SJCRH30 (cell line): ENCODE measurements around the gene NUDT4. TPM values are rescaled to one million over a fixed set of nuclear protein-coding genes. Genes with fewer than 3 reads are reported as not detected.
A peak's percentile ranks its signal among the peaks of the same experiment; 100 is the strongest.
"Not testable (repeated sequence)": the region's sequence is repeated elsewhere in the genome, so short reads cannot be mapped to it uniquely, and the experiment has no call there.

Experiments
- DNase-seq, 2 experiments: peaks; one replicate each; pipeline ENCODE4 v3.0.0-alpha.2; 2015 to 2020
- H3K27ac ChIP-seq: fragments of 250-450 bp; sonication (Bioruptor Pico); 2 replicates; pipeline ENCODE4 v1.5.1; 2020; ENCODE audit warnings: mild to moderate bottlenecking, moderate library complexity
- H3K27me3 ChIP-seq: fragments of 250-450 bp; sonication (Bioruptor Pico); 2 replicates; pipeline ENCODE4 v1.5.1; 2020; ENCODE audit warnings: mild to moderate bottlenecking, moderate library complexity
- H3K36me3 ChIP-seq: fragments of 250-450 bp; sonication (Bioruptor Pico); 2 replicates; pipeline ENCODE4 v1.5.1; 2020; ENCODE audit warnings: mild to moderate bottlenecking, moderate library complexity
- H3K4me1 ChIP-seq: fragments of 250-450 bp; sonication (Bioruptor Pico); 2 replicates; pipeline ENCODE4 v1.5.1; 2020; ENCODE audit warnings: mild to moderate bottlenecking, moderate library complexity
- H3K4me3 ChIP-seq: fragments of 250-450 bp; sonication (Bioruptor Pico); 2 replicates; pipeline ENCODE4 v1.5.1; 2020; ENCODE audit warnings: mild to moderate bottlenecking, moderate library complexity
- H3K9me3 ChIP-seq: fragments of 250-450 bp; sonication (Bioruptor Pico); replicated peaks from 2 replicates; pipeline ENCODE4 v1.5.1; 2020; ENCODE audit warnings: mild to moderate bottlenecking, moderate library complexity
- total RNA-seq: library from RNA; depleted of rRNA; stranded (reverse); fragments of >200 nt; shearing (Covaris generic); gene quantifications from 2 replicates; pipeline ENCODE4 v1.2.3, GENCODE V29; 2014

The NUDT4 gene
- total RNA-seq, 1 experiment from 2014 or later = 38.8 TPM

GRCh38 chr12:93422050-93422449, 44.3 kb downstream of the NUDT4 start:
- H3K9me3 ChIP-seq = no peaks in the 10 kb centered on the region; the same call in 1 of the 2 replicates
- peaks cover 7% of the 10 kb centered on the region; the same call in 1 of the 2 replicates for H3K36me3 ChIP-seq
- H3K27me3 ChIP-seq = no peaks in the 10 kb centered on the region
- no peak overlapping the region for H3K27ac ChIP-seq
- DNase-seq = no peak
- H3K4me3 ChIP-seq = no peak overlapping the region
- H3K4me1 ChIP-seq = no peaks in the 10 kb centered on the region

- H3K4me1 ChIP-seq = no peaks in the 10 kb centered on the region
Observed at GRCh38 chr12:93425736-93426411, 48.1 kb downstream of the NUDT4 start.

GRCh38 chr12:93426412-93426805, 48.7 kb downstream of the NUDT4 start:
- no peak for DNase-seq
- no peaks in the 10 kb centered on the region for H3K4me1 ChIP-seq

More at GRCh38 chr12:93425736-93426411, 48.1 kb downstream of the NUDT4 start:
- peaks cover 7% of the 10 kb centered on the region; the same call in 1 of the 2 replicates for H3K36me3 ChIP-seq
- no peak overlapping the region for H3K4me3 ChIP-seq
- no peaks in the 10 kb centered on the region for H3K27me3 ChIP-seq
- H3K9me3 ChIP-seq = no peaks in the 10 kb centered on the region
- no peak overlapping the region for H3K27ac ChIP-seq
- DNase-seq = no peak

GRCh38 chr12:93427779-93428564, 50.2 kb downstream of the NUDT4 start:
- Histone ChIP-seq H3K4me1 (no peaks in the 10 kb centered on the region), H3K27ac (no peak overlapping the region), H3K36me3 (peaks cover 5% of the 10 kb centered on the region; the same call in 1 of the 2 replicates), H3K4me3 (no peak overlapping the region), H3K9me3 (no peaks in the 10 kb centered on the region), H3K27me3 (no peaks in the 10 kb centered on the region)
- DNase-seq = no peak

More at GRCh38 chr12:93426412-93426805, 48.7 kb downstream of the NUDT4 start:
- no peaks in the 10 kb centered on the region for H3K27me3 ChIP-seq
- no peaks in the 10 kb centered on the region for H3K9me3 ChIP-seq
- no peak overlapping the region for H3K4me3 ChIP-seq
- no peak overlapping the region for H3K27ac ChIP-seq
- H3K36me3 ChIP-seq = peaks cover 7% of the 10 kb centered on the region; the same call in 1 of the 2 replicates

- no peak for DNase-seq
- H3K9me3 ChIP-seq = no peaks in the 10 kb centered on the region
- H3K36me3 ChIP-seq = no peaks in the 10 kb centered on the region
Observed at GRCh38 chr12:93429448-93429847, 51.7 kb downstream of the NUDT4 start.

GRCh38 chr12:93429852-93430251, 52.1 kb downstream of the NUDT4 start:
- no peaks in the 10 kb centered on the region for H3K36me3 ChIP-seq
- no peak overlapping the region for H3K27ac ChIP-seq
- no peaks in the 10 kb centered on the region for H3K4me1 ChIP-seq
- DNase-seq = no peak
- H3K9me3 ChIP-seq = no peaks in the 10 kb centered on the region
- no peaks in the 10 kb centered on the region for H3K27me3 ChIP-seq
- no peak overlapping the region for H3K4me3 ChIP-seq

More at GRCh38 chr12:93429448-93429847, 51.7 kb downstream of the NUDT4 start:
- H3K27me3 ChIP-seq = no peaks in the 10 kb centered on the region
- no peak overlapping the region for H3K4me3 ChIP-seq
- H3K4me1 ChIP-seq = no peaks in the 10 kb centered on the region
- no peak overlapping the region for H3K27ac ChIP-seq

- H3K4me1 ChIP-seq = no peaks in the 10 kb centered on the region
- no peak overlapping the region for H3K27ac ChIP-seq
- no peak for DNase-seq
- H3K27me3 ChIP-seq = no peaks in the 10 kb centered on the region
- no peak overlapping the region for H3K4me3 ChIP-seq
- no peaks in the 10 kb centered on the region for H3K36me3 ChIP-seq
- H3K9me3 ChIP-seq = no peaks in the 10 kb centered on the region
Observed at GRCh38 chr12:93430280-93430679, 52.6 kb downstream of the NUDT4 start.

GRCh38 chr12:93432031-93432430, 54.3 kb downstream of the NUDT4 start:
- not testable (repeated sequence) for H3K4me1 ChIP-seq, H3K27me3 ChIP-seq, DNase-seq, H3K36me3 ChIP-seq, H3K9me3 ChIP-seq, H3K27ac ChIP-seq, H3K4me3 ChIP-seq

GRCh38 chr12:93434256-93434865, 56.6 kb downstream of the NUDT4 start:
- H3K4me3 ChIP-seq = no peak overlapping the region
- H3K36me3 ChIP-seq = no peaks in the 10 kb centered on the region
- H3K27ac ChIP-seq = no peak overlapping the region
- H3K9me3 ChIP-seq = no peaks in the 10 kb centered on the region
- H3K4me1 ChIP-seq = no peaks in the 10 kb centered on the region
- no peaks in the 10 kb centered on the region for H3K27me3 ChIP-seq
- DNase-seq = no peak

- Histone ChIP-seq H3K27me3 (no peaks in the 10 kb centered on the region), H3K9me3 (no peaks in the 10 kb centered on the region; the same call in 1 of the 2 replicates), H3K4me1 (peaks cover 9% of the 10 kb centered on the region), H3K36me3 (no peaks in the 10 kb centered on the region), H3K27ac (no peak overlapping the region), H3K4me3 (no peak overlapping the region)
- no peak for DNase-seq
Observed at GRCh38 chr12:93438266-93439050, 60.7 kb downstream of the NUDT4 start.

GRCh38 chr12:93440043-93440835, 62.5 kb downstream of the NUDT4 start:
- H3K27ac ChIP-seq = peak overlapping the region; percentile 88

GRCh38 chr12:93441081-93441616, 63.4 kb downstream of the NUDT4 start:
- peak overlapping the region; percentile 88 for H3K27ac ChIP-seq
- H3K9me3 ChIP-seq = no peaks in the 10 kb centered on the region; the same call in 1 of the 2 replicates
- H3K27me3 ChIP-seq = no peaks in the 10 kb centered on the region
- peaks cover 9% of the 10 kb centered on the region for H3K4me1 ChIP-seq
- no peaks in the 10 kb centered on the region for H3K36me3 ChIP-seq
- DNase-seq = peak; percentile 35 to 41
- H3K4me3 ChIP-seq = peak overlapping the region; percentile 98

More at GRCh38 chr12:93440043-93440835, 62.5 kb downstream of the NUDT4 start:
- Histone ChIP-seq H3K4me1 (peaks cover 9% of the 10 kb centered on the region), H3K4me3 (peak overlapping the region; percentile 98), H3K27me3 (no peaks in the 10 kb centered on the region), H3K9me3 (no peaks in the 10 kb centered on the region; the same call in 1 of the 2 replicates), H3K36me3 (no peaks in the 10 kb centered on the region)
- DNase-seq = no peak

GRCh38 chr12:93441617-93442410, 64.1 kb downstream of the NUDT4 start, which contains the start of gene UBE2N:
Gene UBE2N (minus strand): TSS chr12:93441947. CDS start chr12:93441884, 63 bp downstream.
- DNase-seq = peak; percentile 92 to 94
- Histone ChIP-seq H3K27me3 (no peaks in the 10 kb centered on the region), H3K27ac (peak within 1 kb of the TSS; percentile 88), H3K9me3 (no peaks in the 10 kb centered on the region; the same call in 1 of the 2 replicates), H3K4me1 (peaks cover 9% of the 10 kb centered on the region), H3K4me3 (peak within 1 kb of the TSS; percentile 98), H3K36me3 (no peaks in the 10 kb centered on the region)
